ENCODE measurements around the gene COP1.

- TF ChIP-seq RAD21 (conservative IDR thresholded peaks at IDR 0.05 in 1 of 2, IDR thresholded peaks at IDR 0.05 in 1 of 2) (no peak), CTCF (IDR thresholded peaks at IDR 0.05) (no peak), MYC (IDR thresholded peaks at IDR 0.05; ENCODE audit: borderline replicate concordance, low read length) (no peak), TP53 (CRISPR knock-in tag; IDR thresholded peaks at IDR 0.05) (no peak), SREBF2 (IDR thresholded peaks at IDR 0.05) (no peak), RFX5 (IDR thresholded peaks at IDR 0.05) (no peak), EP300 (IDR thresholded peaks at IDR 0.05) (no peak), ELK1 (IDR thresholded peaks at IDR 0.05; ENCODE audit: low read depth, low read length) (no peak), POLR2A (IDR thresholded peaks at IDR 0.05; ENCODE audit: low read length) (no peak), HMGXB4 (CRISPR knock-in tag; IDR thresholded peaks at IDR 0.05; ENCODE audit: borderline replicate concordance) (no peak), CEBPB (IDR thresholded peaks at IDR 0.05) (no peak)
Measured at GRCh38 chr1:175911138-175911537, 295.9 kb downstream of the COP1 start.

All from A549 (cell line).